ENCODE data around the gene CYBA. TPM values are rescaled to one million over a fixed set of nuclear protein-coding genes. Genes with fewer than 3 reads are reported as not detected.
A peak's percentile ranks its signal among the peaks of the same experiment; 100 is the strongest.
"Not testable (repeated sequence)": the region's sequence is repeated elsewhere in the genome, so short reads cannot be mapped to it uniquely, and the experiment has no call there.

The CYBA gene
- polyA plus RNA-seq, 4 donors: 89.6 to 180 (median 148) TPM

GRCh38 chr16:88616320-88616719 lies 34.5 kb downstream of the CYBA start:
- no peak for DNase-seq (ENCODE audit: low read depth in 4 of 4, low spot score in 2 of 4)

GRCh38 chr16:88614818-88615580 lies 35.9 kb downstream of the CYBA start:
- no peak for DNase-seq (ENCODE audit: low read depth in 4 of 4, low spot score in 2 of 4)

GRCh38 chr16:88613911-88614817 lies 36.7 kb downstream of the CYBA start:
- no peak for DNase-seq (ENCODE audit: low read depth in 4 of 4, low spot score in 2 of 4)

GRCh38 chr16:88613293-88613692 lies 37.6 kb downstream of the CYBA start:
- no peak for DNase-seq (ENCODE audit: low read depth in 4 of 4, low spot score in 2 of 4)

- DNase-seq (ENCODE audit: low read depth in 4 of 4, low spot score in 2 of 4): peak in 3 of 4 donors; percentile 28 to 67 (median 50)
Observed at GRCh38 chr16:88610909-88611812, 39.7 kb downstream of the CYBA start.

GRCh38 chr16:88610080-88610479 lies 40.8 kb downstream of the CYBA start:
- DNase-seq (ENCODE audit: low read depth in 4 of 4, low spot score in 2 of 4): no peak

GRCh38 chr16:88609426-88609825 lies 41.4 kb downstream of the CYBA start:
- not testable (repeated sequence) for DNase-seq (ENCODE audit: low read depth in 4 of 4, low spot score in 2 of 4)

GRCh38 chr16:88608076-88608475 lies 42.8 kb downstream of the CYBA start:
- DNase-seq (ENCODE audit: low read depth in 4 of 4, low spot score in 2 of 4): no peak

- DNase-seq (ENCODE audit: low read depth in 4 of 4, low spot score in 2 of 4): no peak
Observed at GRCh38 chr16:88606148-88606757, 44.6 kb downstream of the CYBA start.

- DNase-seq (ENCODE audit: low read depth in 4 of 4, low spot score in 2 of 4): no peak
Observed at GRCh38 chr16:88605186-88606147, 45.4 kb downstream of the CYBA start.

GRCh38 chr16:88602091-88602490 lies 48.8 kb downstream of the CYBA start:
- DNase-seq (ENCODE audit: low read depth in 4 of 4, low spot score in 2 of 4): no peak

- DNase-seq (ENCODE audit: low read depth in 4 of 4, low spot score in 2 of 4): no peak
Observed at GRCh38 chr16:88601313-88602036, 49.4 kb downstream of the CYBA start.

GRCh38 chr16:88600539-88600896 lies 50.3 kb downstream of the CYBA start:
- DNase-seq (ENCODE audit: low read depth in 4 of 4, low spot score in 2 of 4): no peak

GRCh38 chr16:88599825-88600538 lies 50.9 kb downstream of the CYBA start:
- no peak for DNase-seq (ENCODE audit: low read depth in 4 of 4, low spot score in 2 of 4)

GRCh38 chr16:88599092-88599733 lies 51.6 kb downstream of the CYBA start:
- DNase-seq (ENCODE audit: low read depth in 4 of 4, low spot score in 2 of 4): no peak

- DNase-seq (ENCODE audit: low read depth in 4 of 4, low spot score in 2 of 4): no peak
Observed at GRCh38 chr16:88597856-88598491, 52.9 kb downstream of the CYBA start.

- DNase-seq (ENCODE audit: low read depth in 4 of 4, low spot score in 2 of 4): no peak
Observed at GRCh38 chr16:88596483-88596882, 54.4 kb downstream of the CYBA start.

All from left renal cortex interstitium (tissue), 4 donors.